HepG2 (cell line): Measurements from ENCODE around the gene ZNF22. TPM values are rescaled to one million over a fixed set of nuclear protein-coding genes. Genes with fewer than 3 reads are reported as not detected.

ENCODE experiments used
- ARNT2 ChIP-seq: sonication (generic); formaldehyde crosslinking; IDR thresholded peaks from 2 replicates; pipeline ENCODE4 v1.8.0; 2022; ENCODE audit warnings: mild to moderate bottlenecking, low read depth, missing genetic modification reagents, moderate library complexity
- CC2D1A ChIP-seq: sonication (generic); formaldehyde crosslinking; IDR thresholded peaks from 2 replicates; pipeline ENCODE4 v1.8.1; 2023; ENCODE audit warnings: mild to moderate bottlenecking, missing genetic modification reagents
- GATA4 ChIP-seq: sonication (generic); IDR thresholded peaks from 2 replicates; pipeline ENCODE4 v1.6.1; 2016; ENCODE audit warnings: antibody characterized with exemption, low read depth, borderline replicate concordance
- HNF4G ChIP-seq, 2 experiments: sonication (generic) in 1 of 2; formaldehyde crosslinking in 1 of 2; IDR thresholded peaks; 2 replicates each; pipeline versions ENCODE4 v1.4.0 to v1.6.1; 2011 to 2020; ENCODE audit warnings: borderline replicate concordance in 2 of 2, low read depth in 2 of 2, mild to moderate bottlenecking in 2 of 2, low read length in 1 of 2, missing genetic modification reagents in 1 of 2, moderate library complexity in 1 of 2
- IKZF1 ChIP-seq: fragments of 450-650 bp; IDR thresholded peaks from 2 replicates; pipeline ENCODE4 v1.7.1; 2016
- NFKBIZ ChIP-seq: IDR thresholded peaks from 2 replicates; pipeline ENCODE4 v1.6.1; 2018; ENCODE audit warnings: missing genetic modification reagents, missing compliant biosample characterization
- SMAD9 ChIP-seq: sonication (generic); formaldehyde crosslinking; IDR thresholded peaks from 2 replicates; pipeline ENCODE4 v1.5.1; 2020; ENCODE audit warnings: mild to moderate bottlenecking, missing genetic modification reagents
- SMARCE1 ChIP-seq: fragments of 450-650 bp; IDR thresholded peaks from 2 replicates; pipeline ENCODE4 v1.6.1; 2017; ENCODE audit warnings: borderline replicate concordance
- SOX6 ChIP-seq, 2 experiments: fragments of 450-650 bp in 1 of 2; sonication (generic) in 1 of 2; formaldehyde crosslinking in 1 of 2; IDR thresholded peaks; 2 replicates each; pipeline versions ENCODE4 v1.4.0 to v1.6.1; 2017 to 2020; ENCODE audit warnings: antibody characterized with exemption in 1 of 2, mild to moderate bottlenecking in 1 of 2, missing genetic modification reagents in 1 of 2
- SP140L ChIP-seq: sonication (generic); formaldehyde crosslinking; IDR thresholded peaks from 2 replicates; pipeline ENCODE4 v1.4.0; 2020; ENCODE audit warnings: missing genetic modification reagents, borderline replicate concordance
- SRF ChIP-seq: IDR thresholded peaks from 2 replicates; pipeline ENCODE4 v1.6.1; 2011; ENCODE audit warnings: mild to moderate bottlenecking, low read depth, low read length, moderate library complexity
- STAT6 ChIP-seq: sonication (generic); formaldehyde crosslinking; IDR thresholded peaks from 2 replicates; pipeline ENCODE4 v1.4.0; 2020; ENCODE audit warnings: missing genetic modification reagents, mild to moderate bottlenecking, borderline replicate concordance
- TEAD3 ChIP-seq: optimal IDR thresholded peaks from 2 replicates; pipeline ENCODE3; 2016; ENCODE audit warnings: borderline replicate concordance
- ZBTB43 ChIP-seq: sonication (generic); formaldehyde crosslinking; conservative IDR thresholded peaks from 2 replicates; pipeline ENCODE4 v1.4.0; 2020; ENCODE audit warnings: missing genetic modification reagents
- ZBTB7B ChIP-seq: sonication (generic); formaldehyde crosslinking; IDR thresholded peaks from 2 replicates; pipeline ENCODE4 v1.4.0; 2020; ENCODE audit warnings: missing genetic modification reagents
- ZC3H4 ChIP-seq: sonication (generic); formaldehyde crosslinking; IDR thresholded peaks from 2 replicates; pipeline ENCODE4 v1.4.0; 2020; ENCODE audit warnings: missing genetic modification reagents, borderline replicate concordance
- ZNF138 ChIP-seq: sonication (generic); formaldehyde crosslinking; IDR thresholded peaks from 2 replicates; pipeline ENCODE4 v1.5.0; 2020; ENCODE audit warnings: mild to moderate bottlenecking, low read depth, missing genetic modification reagents
- ZNF160 ChIP-seq: sonication (generic); formaldehyde crosslinking; IDR thresholded peaks from 2 replicates; pipeline ENCODE4 v1.8.0; 2022; ENCODE audit warnings: mild to moderate bottlenecking, inconsistent platforms, missing genetic modification reagents
- ZNF251 ChIP-seq: sonication (generic); formaldehyde crosslinking; IDR thresholded peaks from 2 replicates; pipeline ENCODE4 v1.9.0; 2021; ENCODE audit warnings: mild to moderate bottlenecking, missing genetic modification reagents
- ZNF432 ChIP-seq: sonication (generic); formaldehyde crosslinking; IDR thresholded peaks from 2 replicates; pipeline ENCODE4 v1.5.0; 2020; ENCODE audit warnings: missing genetic modification reagents, mild to moderate bottlenecking, borderline replicate concordance
- ZNF790 ChIP-seq: sonication (generic); formaldehyde crosslinking; IDR thresholded peaks from 2 replicates; pipeline ENCODE4 v1.8.0; 2022; ENCODE audit warnings: missing genetic modification reagents, mild to moderate bottlenecking, borderline replicate concordance
- ZSCAN25 ChIP-seq: sonication (generic); formaldehyde crosslinking; IDR thresholded peaks from 2 replicates; pipeline ENCODE4 v1.8.0; 2022; ENCODE audit warnings: mild to moderate bottlenecking, missing genetic modification reagents
- ZXDC ChIP-seq: sonication (generic); formaldehyde crosslinking; IDR thresholded peaks from 2 replicates; pipeline ENCODE4 v1.5.0; 2020; ENCODE audit warnings: mild to moderate bottlenecking, missing genetic modification reagents
- polyA plus RNA-seq, 8 experiments: library from polyadenylated mRNA; depleted of rRNA in 3 of 8; stranded (reverse) in 7 of 8; unstranded in 1 of 8; fragments of >200 nt; fragmentation: Illumina TruSeq in 4 of 8; extraction: Trizol in 4 of 8; gene quantifications; 2 replicates each; pipeline versions ENCODE4 v1.2.1 to v1.2.3, GENCODE V29; 2011 to 2016; ENCODE audit warnings: low read depth in 4 of 8, missing spikeins in 1 of 8, mixed read lengths in 1 of 8; ENCODE audit not compliant: insufficient read depth in 1 of 8
- total RNA-seq, 5 experiments: library from RNA; depleted of rRNA; stranded (reverse); fragments of >200 nt; fragmentation: Illumina TruSeq; extraction: Trizol; gene quantifications; 2 replicates each; pipeline ENCODE4 v1.2.3, GENCODE V29; 2016; ENCODE audit warnings: low read depth in 1 of 5

The ZNF22 gene
- total and polyA plus RNA-seq, 2 of the 13 experiments (the other 11 are each of a cell fraction or from before 2014, with no cell fraction given) = 0.40 to 1.3 TPM

DNA sequence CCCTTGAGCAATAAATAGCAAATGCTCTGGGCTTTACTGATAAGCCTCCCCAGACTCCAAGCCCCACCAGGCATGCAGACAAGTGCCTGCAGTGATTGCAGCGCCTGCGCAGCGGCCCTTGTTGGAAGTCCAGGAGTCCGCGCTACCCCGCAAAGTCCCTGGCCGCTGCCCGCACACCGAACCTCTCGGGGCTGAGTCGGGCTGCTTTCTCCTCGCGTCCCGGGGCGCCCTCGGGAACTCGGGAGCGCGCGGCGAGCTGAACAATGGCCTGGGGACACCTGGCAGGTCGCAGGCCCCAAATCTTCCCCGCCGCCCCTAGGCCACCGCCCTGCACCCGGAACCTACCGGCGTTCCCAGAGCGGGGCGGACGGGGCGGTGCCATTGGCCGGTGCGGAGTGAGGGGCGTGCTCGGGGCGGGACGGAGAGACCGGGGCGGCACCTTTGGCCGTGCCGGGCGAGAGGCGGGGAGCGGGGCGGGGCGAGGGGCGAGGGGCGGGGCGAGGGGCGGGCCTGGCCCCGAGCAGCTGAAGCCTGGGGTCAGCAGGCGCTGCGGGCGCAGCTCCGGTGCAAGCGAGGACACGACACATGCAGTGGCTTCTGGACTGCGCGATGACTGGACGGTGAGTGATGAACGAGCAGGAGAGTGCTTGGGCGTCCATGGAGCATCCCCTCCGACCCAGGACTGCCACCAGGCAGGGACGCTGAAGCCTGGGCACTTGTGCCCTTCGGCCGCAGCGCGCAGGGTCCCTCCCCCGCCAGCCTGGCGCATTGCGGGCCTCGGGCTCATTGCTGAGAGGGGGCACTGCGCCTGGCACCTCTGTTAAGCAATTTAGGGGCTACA is 41.3 kb upstream of the ZNF22 start, which contains the start of gene RASSF4 (continued):
- TF ChIP-seq TEAD3 (peak; percentile 44), CC2D1A (CRISPR knock-in tag) (no peak), ZXDC (no peak), ZNF138 (CRISPR knock-in tag) (no peak), ZNF251 (CRISPR knock-in tag) (no peak), ZC3H4 (CRISPR knock-in tag) (no peak), ZNF160 (CRISPR knock-in tag) (peak; percentile 71), ZBTB43 (peak; percentile 40; the same call in 1 of the 2 replicates), ZBTB7B (CRISPR knock-in tag) (peak; percentile 53), SOX6 (IDR thresholded peaks at IDR 0.05) (no peak), SOX6 (CRISPR knock-in tag; IDR thresholded peaks at IDR 0.05) (peak; percentile 66), SP140L (no peak), IKZF1 (no peak), SMAD9 (no peak), ZNF790 (CRISPR knock-in tag) (no peak), ARNT2 (CRISPR knock-in tag) (peak; percentile 73), ZSCAN25 (peak; percentile 25; the same call in 1 of the 2 replicates), SMARCE1 (no peak), NFKBIZ (CRISPR knock-in tag) (0 out of 2 replicates have a peak, but pooled peaks have one; percentile 42), HNF4G (IDR thresholded peaks at IDR 0.05; ENCODE audit: borderline replicate concordance, low read depth, low read length) (no peak; the same call in 1 of the 2 replicates), HNF4G (CRISPR knock-in tag; IDR thresholded peaks at IDR 0.05; ENCODE audit: borderline replicate concordance, low read depth) (no peak), STAT6 (0 out of 2 replicates have a peak, but pooled peaks have one; percentile 36), SRF (no peak), ZNF432 (CRISPR knock-in tag) (no peak), GATA4 (peak; percentile 35; the same call in 1 of the 2 replicates)
